Kidney (tissue), 14 donors: ENCODE data around the gene MGAM2. TPM values are rescaled to one million over a fixed set of nuclear protein-coding genes. Genes with fewer than 3 reads are reported as not detected.

Source experiments
- DNase-seq, 5 donors: peaks; one replicate each; pipeline ENCODE4 v3.0.0-alpha.2; 2013 to 2020
- FAIRE-seq: peaks from 2 replicates; lab custom pipeline; 2012; peaks lifted over from hg19 to GRCh38; lab: Jason Lieb, UNC
- H3K27ac ChIP-seq, 2 donors: one replicate each; pipeline ENCODE4 v1.7.0; 2013; ENCODE audit warnings: low read depth in 2 of 2, low read length in 2 of 2, inconsistent platforms in 1 of 2
- H3K27me3 ChIP-seq: one replicate; pipeline ENCODE4 v1.7.1; 2013; ENCODE audit warnings: low read length, inconsistent platforms; ENCODE audit not compliant: control insufficient read depth, insufficient read depth
- H3K36me3 ChIP-seq, 3 donors: one replicate each; pipeline versions ENCODE4 v1.7.0 to v1.7.1; 2013; ENCODE audit warnings: low read length in 3 of 3, control low read depth in 1 of 3, inconsistent platforms in 1 of 3; ENCODE audit not compliant: insufficient read depth in 3 of 3, control insufficient read depth in 2 of 3
- H3K4me1 ChIP-seq, 3 donors: one replicate each; pipeline versions ENCODE4 v1.7.0 to v1.7.1; 2013; ENCODE audit warnings: low read length in 3 of 3, inconsistent platforms in 1 of 3, low read depth in 1 of 3; ENCODE audit not compliant: control insufficient read depth in 2 of 3, insufficient read depth in 2 of 3
- H3K4me3 ChIP-seq, 3 donors: one replicate each; pipeline versions ENCODE4 v1.7.0 to v1.8.1; 2013; ENCODE audit warnings: low read length in 3 of 3, control low read depth in 1 of 3, inconsistent platforms in 1 of 3
- H3K9ac ChIP-seq, 3 donors: one replicate each; pipeline versions ENCODE4 v1.7.0 to v1.7.1; 2013; ENCODE audit warnings: low read length in 3 of 3, control low read depth in 1 of 3, inconsistent platforms in 1 of 3
- H3K9me3 ChIP-seq, 3 donors: one replicate each; pipeline versions ENCODE4 v1.7.0 to v1.7.1; 2013; ENCODE audit warnings: low read length in 3 of 3, control low read depth in 1 of 3, inconsistent platforms in 1 of 3; ENCODE audit not compliant: control insufficient read depth in 2 of 3, insufficient read depth in 1 of 3
- intact Hi-C: fragments of 100-400 bp; cut with DNase I; formaldehyde crosslinking; loops from one replicate; pipeline ENCODE4 v1.11.1; 2022
- polyA plus RNA-seq: library from polyadenylated mRNA; stranded (reverse); fragments of 350-450 nt; fragmentation: Illumina TruSeq; extraction: RNeasy Lipid Tissue Mini Kit (QIAGEN cat#74804); gene quantifications from one replicate; pipeline ENCODE4 v1.2.3, GENCODE V29; 2014; ENCODE audit warnings: low read depth, low replicate concordance; ENCODE audit not compliant: insufficient read depth
- total RNA-seq: library from RNA; stranded (reverse); fragmentation: NEBNext Ultra II Directional; extraction: Animal tissue kit (Norgen Biotek cat#: 25700); gene quantifications from one replicate; pipeline ENCODE4 v1.2.1, GENCODE V29; 2021
- TF ChIP-seq, protein P1 (sequence below): IDR thresholded peaks from 3 replicates; pipeline ENCODE4 v1.5.1; 2012; ENCODE audit warnings: mild to moderate bottlenecking, moderate library complexity, borderline replicate concordance; ENCODE audit not compliant: insufficient read depth; ENCODE audit errors: extremely low read depth
- donor health status: control.
- donor health status: control.
- donor health status: control.
- donor health status: control.
- donor health status: control.
- donor health status: DM: yes; HTN: yes; CAD: no.
- donor health status: Normal renal cell carcinoma (clear cell type).

MGAM2 gene
- total and polyA plus RNA-seq, 2 donors from 2014 or later = 0.13 TPM; not detected in 1

DNA sequence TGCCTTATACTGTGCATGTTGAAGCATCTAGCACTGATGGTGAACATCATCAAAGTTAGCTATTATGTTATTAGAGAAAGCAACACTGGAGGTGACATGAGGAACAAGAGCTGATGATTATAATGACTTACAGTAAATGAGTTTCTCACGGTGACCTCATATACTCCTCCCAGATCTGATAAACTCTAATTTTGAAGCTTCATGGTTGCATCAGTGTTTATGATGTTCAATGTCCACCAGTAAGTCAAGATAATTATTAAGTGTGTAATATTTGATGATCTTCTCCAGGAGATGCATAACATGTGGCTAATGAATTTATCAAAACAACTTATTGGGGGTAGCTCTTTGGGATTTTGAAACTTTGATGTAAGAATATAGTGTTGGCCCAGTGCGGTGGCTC is 27.5 kb downstream of the MGAM2 start:
- no peaks in the 10 kb centered on the region for H3K4me1 ChIP-seq
- DNase-seq = no peak

DNA sequence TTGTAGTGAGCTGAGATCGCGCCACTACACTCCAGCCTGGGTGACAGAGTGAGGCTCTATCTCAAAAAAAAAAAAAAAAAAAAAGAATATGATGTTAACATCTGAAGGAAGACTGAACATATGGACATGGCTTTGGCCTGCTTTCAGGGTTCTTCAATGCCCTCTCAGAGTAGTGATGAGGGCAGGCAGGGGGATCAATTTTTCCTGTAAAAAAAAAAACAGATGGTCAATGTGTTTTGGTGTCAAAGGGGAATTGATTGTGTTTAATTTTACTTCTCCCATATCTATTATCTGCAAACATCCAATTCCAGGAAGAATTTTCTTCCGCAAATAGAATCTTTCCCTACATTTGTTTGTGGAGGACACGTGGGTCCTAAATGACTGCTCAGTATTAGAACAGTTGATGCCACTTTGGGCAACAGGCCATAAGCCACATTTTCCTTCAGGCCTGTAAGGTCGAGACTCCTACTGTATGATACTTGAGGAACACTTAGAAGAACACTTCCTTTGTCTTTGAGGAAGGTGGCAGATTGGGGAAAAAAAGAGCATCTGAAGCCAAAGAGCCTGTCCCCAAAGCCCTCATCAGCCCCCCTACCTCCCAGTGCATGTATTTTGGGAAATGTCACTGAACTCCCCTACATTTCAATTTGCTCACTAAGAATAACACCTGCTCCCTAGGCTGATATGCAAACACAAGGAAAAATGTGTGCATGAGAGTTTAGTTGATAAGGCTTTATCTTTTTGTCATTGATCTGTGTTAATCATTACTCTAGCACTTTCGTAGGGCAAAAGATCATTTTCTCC is 28.3 kb downstream of the MGAM2 start:
- intact Hi-C loops = no loop called here
- Histone ChIP-seq H3K27me3 (no peaks in the 10 kb centered on the region), H3K4me3 (no peak overlapping the region), H3K4me1 (no peaks in the 10 kb centered on the region), H3K36me3 (no peaks in the 10 kb centered on the region), H3K9me3 (no peaks in the 10 kb centered on the region), H3K9ac (no peak overlapping the region), H3K27ac (no peak overlapping the region)
- FAIRE-seq (no peak), DNase-seq (no peak)
- TF ChIP-seq, protein P1, sequence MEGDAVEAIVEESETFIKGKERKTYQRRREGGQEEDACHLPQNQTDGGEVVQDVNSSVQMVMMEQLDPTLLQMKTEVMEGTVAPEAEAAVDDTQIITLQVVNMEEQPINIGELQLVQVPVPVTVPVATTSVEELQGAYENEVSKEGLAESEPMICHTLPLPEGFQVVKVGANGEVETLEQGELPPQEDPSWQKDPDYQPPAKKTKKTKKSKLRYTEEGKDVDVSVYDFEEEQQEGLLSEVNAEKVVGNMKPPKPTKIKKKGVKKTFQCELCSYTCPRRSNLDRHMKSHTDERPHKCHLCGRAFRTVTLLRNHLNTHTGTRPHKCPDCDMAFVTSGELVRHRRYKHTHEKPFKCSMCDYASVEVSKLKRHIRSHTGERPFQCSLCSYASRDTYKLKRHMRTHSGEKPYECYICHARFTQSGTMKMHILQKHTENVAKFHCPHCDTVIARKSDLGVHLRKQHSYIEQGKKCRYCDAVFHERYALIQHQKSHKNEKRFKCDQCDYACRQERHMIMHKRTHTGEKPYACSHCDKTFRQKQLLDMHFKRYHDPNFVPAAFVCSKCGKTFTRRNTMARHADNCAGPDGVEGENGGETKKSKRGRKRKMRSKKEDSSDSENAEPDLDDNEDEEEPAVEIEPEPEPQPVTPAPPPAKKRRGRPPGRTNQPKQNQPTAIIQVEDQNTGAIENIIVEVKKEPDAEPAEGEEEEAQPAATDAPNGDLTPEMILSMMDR = no peak

More for the DNA sequence above, 27.5 kb downstream of the MGAM2 start:
- TF ChIP-seq, protein P1 = no peak
- Histone ChIP-seq H3K27me3 (no peaks in the 10 kb centered on the region), H3K9me3 (no peaks in the 10 kb centered on the region), H3K36me3 (no peaks in the 10 kb centered on the region), H3K27ac (no peak overlapping the region), H3K4me3 (no peak overlapping the region), H3K9ac (no peak overlapping the region)
- FAIRE-seq = no peak
- intact Hi-C loops = no loop called here

DNA sequence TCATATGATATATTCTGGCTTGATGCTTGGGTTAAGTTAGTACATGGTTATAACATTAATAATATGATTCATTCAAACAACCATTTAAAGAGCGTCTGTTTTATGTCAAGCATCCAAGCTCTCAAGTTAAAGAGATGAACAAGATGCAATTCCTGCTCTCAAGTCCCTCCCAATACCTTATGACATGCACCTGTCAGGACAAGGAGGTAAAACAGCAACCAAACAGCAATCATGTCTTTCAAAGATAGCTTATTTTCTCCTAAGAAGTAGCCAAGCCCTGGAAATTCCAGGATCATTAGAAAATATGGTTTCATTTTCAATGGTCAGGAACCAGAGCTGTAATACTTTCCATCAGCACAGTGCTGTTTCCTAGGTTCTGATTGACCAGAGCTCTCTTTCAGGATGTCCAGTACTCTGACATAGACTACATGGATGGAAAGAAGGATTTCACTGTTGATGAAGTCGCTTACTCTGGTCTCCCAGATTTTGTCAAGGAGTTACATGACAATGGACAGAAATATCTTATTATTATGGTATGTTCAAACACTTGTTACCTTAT is 29.0 kb downstream of the MGAM2 start:
- H3K9ac ChIP-seq = no peak overlapping the region
- FAIRE-seq (no peak), DNase-seq (no peak)
- H3K4me3 ChIP-seq = no peak overlapping the region
- intact Hi-C loops = no loop called here
- no peaks in the 10 kb centered on the region for H3K4me1 ChIP-seq
- H3K27me3 ChIP-seq = no peaks in the 10 kb centered on the region
- H3K9me3 ChIP-seq = no peaks in the 10 kb centered on the region
- H3K36me3 ChIP-seq = no peaks in the 10 kb centered on the region
- TF ChIP-seq, protein P1 = no peak
- no peak overlapping the region for H3K27ac ChIP-seq
